ENCODE results near the gene AEBP2. TPM values are rescaled to one million over a fixed set of nuclear protein-coding genes. Genes with fewer than 3 reads are reported as not detected.

The AEBP2 gene
- total and polyA plus RNA-seq, 9 of the 15 experiments (the other 6 are each of a cell fraction or from before 2014, with no cell fraction given) = 5.7 to 43.7 (median 10.3) TPM

- intact Hi-C loops (cut with micrococcal nuclease) = no loop called here
- no peak for FAIRE-seq
- no peaks in the 10 kb centered on the region for H3K36me3 ChIP-seq (ENCODE audit: control insufficient read depth, insufficient read depth, low read length)
- no peak for TF ChIP-seq ZBTB49 (CRISPR knock-in tag; IDR thresholded peaks at IDR 0.05; ENCODE audit: borderline replicate concordance)
- TF ChIP-seq, protein P1, sequence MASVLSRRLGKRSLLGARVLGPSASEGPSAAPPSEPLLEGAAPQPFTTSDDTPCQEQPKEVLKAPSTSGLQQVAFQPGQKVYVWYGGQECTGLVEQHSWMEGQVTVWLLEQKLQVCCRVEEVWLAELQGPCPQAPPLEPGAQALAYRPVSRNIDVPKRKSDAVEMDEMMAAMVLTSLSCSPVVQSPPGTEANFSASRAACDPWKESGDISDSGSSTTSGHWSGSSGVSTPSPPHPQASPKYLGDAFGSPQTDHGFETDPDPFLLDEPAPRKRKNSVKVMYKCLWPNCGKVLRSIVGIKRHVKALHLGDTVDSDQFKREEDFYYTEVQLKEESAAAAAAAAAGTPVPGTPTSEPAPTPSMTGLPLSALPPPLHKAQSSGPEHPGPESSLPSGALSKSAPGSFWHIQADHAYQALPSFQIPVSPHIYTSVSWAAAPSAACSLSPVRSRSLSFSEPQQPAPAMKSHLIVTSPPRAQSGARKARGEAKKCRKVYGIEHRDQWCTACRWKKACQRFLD (CRISPR knock-in tag; IDR thresholded peaks at IDR 0.05) = no peak
- TF ChIP-seq, protein P2, sequence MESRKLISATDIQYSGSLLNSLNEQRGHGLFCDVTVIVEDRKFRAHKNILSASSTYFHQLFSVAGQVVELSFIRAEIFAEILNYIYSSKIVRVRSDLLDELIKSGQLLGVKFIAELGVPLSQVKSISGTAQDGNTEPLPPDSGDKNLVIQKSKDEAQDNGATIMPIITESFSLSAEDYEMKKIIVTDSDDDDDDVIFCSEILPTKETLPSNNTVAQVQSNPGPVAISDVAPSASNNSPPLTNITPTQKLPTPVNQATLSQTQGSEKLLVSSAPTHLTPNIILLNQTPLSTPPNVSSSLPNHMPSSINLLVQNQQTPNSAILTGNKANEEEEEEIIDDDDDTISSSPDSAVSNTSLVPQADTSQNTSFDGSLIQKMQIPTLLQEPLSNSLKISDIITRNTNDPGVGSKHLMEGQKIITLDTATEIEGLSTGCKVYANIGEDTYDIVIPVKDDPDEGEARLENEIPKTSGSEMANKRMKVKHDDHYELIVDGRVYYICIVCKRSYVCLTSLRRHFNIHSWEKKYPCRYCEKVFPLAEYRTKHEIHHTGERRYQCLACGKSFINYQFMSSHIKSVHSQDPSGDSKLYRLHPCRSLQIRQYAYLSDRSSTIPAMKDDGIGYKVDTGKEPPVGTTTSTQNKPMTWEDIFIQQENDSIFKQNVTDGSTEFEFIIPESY (CRISPR knock-in tag; IDR thresholded peaks at IDR 0.05) = no peak
- TF ChIP-seq ARID1B (IDR thresholded peaks at IDR 0.05) = no peak
- TF ChIP-seq RBM22 (IDR thresholded peaks at IDR 0.05; ENCODE audit: low read depth, low read length, poor library complexity, severe bottlenecking) = no peak
- TF ChIP-seq, protein P3, sequence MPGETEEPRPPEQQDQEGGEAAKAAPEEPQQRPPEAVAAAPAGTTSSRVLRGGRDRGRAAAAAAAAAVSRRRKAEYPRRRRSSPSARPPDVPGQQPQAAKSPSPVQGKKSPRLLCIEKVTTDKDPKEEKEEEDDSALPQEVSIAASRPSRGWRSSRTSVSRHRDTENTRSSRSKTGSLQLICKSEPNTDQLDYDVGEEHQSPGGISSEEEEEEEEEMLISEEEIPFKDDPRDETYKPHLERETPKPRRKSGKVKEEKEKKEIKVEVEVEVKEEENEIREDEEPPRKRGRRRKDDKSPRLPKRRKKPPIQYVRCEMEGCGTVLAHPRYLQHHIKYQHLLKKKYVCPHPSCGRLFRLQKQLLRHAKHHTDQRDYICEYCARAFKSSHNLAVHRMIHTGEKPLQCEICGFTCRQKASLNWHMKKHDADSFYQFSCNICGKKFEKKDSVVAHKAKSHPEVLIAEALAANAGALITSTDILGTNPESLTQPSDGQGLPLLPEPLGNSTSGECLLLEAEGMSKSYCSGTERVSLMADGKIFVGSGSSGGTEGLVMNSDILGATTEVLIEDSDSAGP (CRISPR knock-in tag; IDR thresholded peaks at IDR 0.05) = no peak
- no peak for TF ChIP-seq SP1 (CRISPR knock-in tag; IDR thresholded peaks at IDR 0.05)
- no peak for TF ChIP-seq POLR3A (IDR thresholded peaks at IDR 0.05; ENCODE audit: borderline replicate concordance, extremely low read depth, insufficient read depth, insufficient read length)
- no peak for TF ChIP-seq ZNF511 (CRISPR knock-in tag; IDR thresholded peaks at IDR 0.05)
- no peak for TF ChIP-seq ZC3H4 (CRISPR knock-in tag; IDR thresholded peaks at IDR 0.05; ENCODE audit: borderline replicate concordance)
- no peak for TF ChIP-seq SIX5 (IDR thresholded peaks at IDR 0.05; ENCODE audit: borderline replicate concordance in 1 of 2, insufficient read depth in 1 of 2, low read depth in 1 of 2, low read length in 2 of 2)
These were observed 15.9 kb upstream of the AEBP2 start for GRCh38 chr12:19423166-19423930.

More at GRCh38 chr12:19423166-19423930, 15.9 kb upstream of the AEBP2 start:
- WGBS (ENCODE audit: insufficient coverage, low coverage, missing lambda C conversion rate) = 13% methylated on average over 11 of the region's 12 CpGs
- no peak overlapping the region for H3K27ac ChIP-seq (ENCODE audit: extremely low read depth, low read depth, low read length)
- no peaks in the 10 kb centered on the region for H3K9me1 ChIP-seq (ENCODE audit: control insufficient read depth, insufficient read depth, low read length)
- ATAC-seq (no peak), DNase-seq (ENCODE audit: extremely low read depth in 1 of 4, low spot score in 3 of 4) (no peak)
- no TSS peak for BruUV-seq (replicated peaks)
- no peak overlapping the region for H3K9ac ChIP-seq (ENCODE audit: insufficient read depth in 1 of 2, low read depth in 2 of 2, low read length in 2 of 2)
- H3K4me3 ChIP-seq = no peak overlapping the region
- no peaks in the 10 kb centered on the region for H3K9me3 ChIP-seq (replicated peaks; ENCODE audit: control insufficient read depth, insufficient read depth, low read depth, low read length)
- H4K20me1 ChIP-seq (replicated peaks; ENCODE audit: control insufficient read depth, insufficient read depth, low read length) = no peaks in the 10 kb centered on the region
- H3K4me2 ChIP-seq (ENCODE audit: insufficient read depth, low read length) = no peak overlapping the region
- in situ Hi-C loops (cut with MboI) = no loop called here
- ChIA-PET CTCF (ENCODE audit: low intra/inter-chr PET ratio) (no interaction called here), POLR2A (interaction anchor here (0.5 to 0.6 kb wide), 2 partner anchors 52 to 549 kb away, joined by 3 read pairs; no protein-coding TSS in a partner anchor)
- no peaks in the 10 kb centered on the region; a peak in 1 of 5 replicates for H3K4me1 ChIP-seq (replicated peaks in 1 of 2; ENCODE audit: control insufficient read depth in 2 of 2, insufficient read depth in 2 of 2, low read length in 2 of 2)
- peaks cover 0 to 3% of the 10 kb centered on the region in 2 experiments; a peak in 3 of 5 replicates for H3K27me3 ChIP-seq (ENCODE audit: control insufficient read depth in 2 of 2, insufficient read depth in 2 of 2, low read length in 2 of 2)
- no peaks in the 10 kb centered on the region for H3K79me2 ChIP-seq (ENCODE audit: control insufficient read depth, insufficient read depth, low read length)
- no peak overlapping the region for H2AFZ ChIP-seq (ENCODE audit: low read depth, low read length)

Data from K562 (cell line).